Liver (tissue), 9 donors: Measurements from ENCODE around the gene PRR20G. TPM values are rescaled to one million over a fixed set of nuclear protein-coding genes. Genes with fewer than 3 reads are reported as not detected.

Experiments
- DNase-seq: peaks from one replicate; pipeline ENCODE4 v3.0.0-alpha.2; 2017; ENCODE audit warnings: low spot score
- H3K27ac ChIP-seq, 2 donors: one replicate each; pipeline ENCODE4 v1.7.0; 2013; ENCODE audit warnings: inconsistent platforms in 2 of 2, low read length in 2 of 2, control low read depth in 1 of 2, low read depth in 1 of 2, mild to moderate bottlenecking in 1 of 2
- H3K27me3 ChIP-seq, 4 donors: one replicate each; pipeline versions ENCODE4 v1.6.1 to v1.7.0; 2013; ENCODE audit warnings: low read length in 3 of 4, inconsistent platforms in 1 of 4, mild to moderate bottlenecking in 1 of 4, moderate library complexity in 1 of 4; ENCODE audit not compliant: control insufficient read depth in 4 of 4, insufficient read depth in 4 of 4
- H3K36me3 ChIP-seq, 4 donors: one replicate each; pipeline versions ENCODE4 v1.6.1 to v1.7.0; 2013; ENCODE audit warnings: low read length in 3 of 4, mild to moderate bottlenecking in 3 of 4, low read depth in 1 of 4, moderate library complexity in 1 of 4; ENCODE audit not compliant: control insufficient read depth in 4 of 4, insufficient read depth in 3 of 4
- H3K4me1 ChIP-seq, 4 donors: one replicate each; pipeline versions ENCODE4 v1.6.1 to v1.7.0; 2013; ENCODE audit warnings: low read length in 3 of 4, mild to moderate bottlenecking in 3 of 4, moderate library complexity in 1 of 4; ENCODE audit not compliant: control insufficient read depth in 4 of 4, insufficient read depth in 4 of 4
- H3K4me3 ChIP-seq, 3 donors: one replicate each; pipeline versions ENCODE4 v1.6.1 to v1.7.0; 2013; ENCODE audit warnings: low read length in 3 of 3, control low read depth in 1 of 3, low read depth in 1 of 3, mild to moderate bottlenecking in 1 of 3
- H3K9ac ChIP-seq, 2 donors: one replicate each; pipeline ENCODE4 v1.7.0; 2013; ENCODE audit warnings: low read length in 2 of 2, mild to moderate bottlenecking in 2 of 2, moderate library complexity in 2 of 2, control low read depth in 1 of 2, low read depth in 1 of 2
- H3K9me3 ChIP-seq, 4 donors: one replicate each; pipeline versions ENCODE4 v1.6.1 to v1.7.0; 2013; ENCODE audit warnings: low read length in 3 of 4; ENCODE audit not compliant: control insufficient read depth in 4 of 4
- ATF3 ChIP-seq: IDR thresholded peaks from 2 replicates; pipeline ENCODE4 v1.6.1; 2016; ENCODE audit warnings: antibody characterized with exemption
- FOXA1 ChIP-seq: IDR thresholded peaks from 2 replicates; pipeline ENCODE4 v1.6.1; 2016; ENCODE audit warnings: antibody characterized with exemption
- FOXA2 ChIP-seq: IDR thresholded peaks from 2 replicates; pipeline ENCODE4 v1.6.1; 2016; ENCODE audit warnings: antibody characterized with exemption
- GABPA ChIP-seq, 2 donors: IDR thresholded peaks in 1 of 2; conservative IDR thresholded peaks in 1 of 2; 2 replicates each; pipeline ENCODE4 v1.6.1; 2016; ENCODE audit warnings: antibody characterized with exemption in 2 of 2, mild to moderate bottlenecking in 1 of 2, moderate library complexity in 1 of 2
- HNF4A ChIP-seq, 2 donors: conservative IDR thresholded peaks; 2 replicates each; pipeline ENCODE4 v1.6.1; 2016; ENCODE audit warnings: antibody characterized with exemption in 2 of 2, mild to moderate bottlenecking in 2 of 2
- HNF4G ChIP-seq: IDR thresholded peaks from 2 replicates; pipeline ENCODE4 v1.6.1; 2016; ENCODE audit warnings: antibody characterized with exemption
- JUND ChIP-seq, 2 donors: IDR thresholded peaks; 2 replicates each; pipeline ENCODE4 v1.6.1; 2016; ENCODE audit warnings: antibody characterized with exemption in 2 of 2
- NR2F2 ChIP-seq: IDR thresholded peaks from 2 replicates; pipeline ENCODE4 v1.6.1; 2016; ENCODE audit warnings: antibody characterized with exemption
- RAD21 ChIP-seq, 2 donors: IDR thresholded peaks; 2 replicates each; pipeline ENCODE4 v1.6.1; 2016; ENCODE audit warnings: antibody characterized with exemption in 2 of 2, mild to moderate bottlenecking in 2 of 2
- REST ChIP-seq: IDR thresholded peaks from 2 replicates; pipeline ENCODE4 v1.6.1; 2016; ENCODE audit warnings: antibody characterized with exemption, mild to moderate bottlenecking
- RXRA ChIP-seq, 2 donors: IDR thresholded peaks; 2 replicates each; pipeline ENCODE4 v1.6.1; 2017 to 2018; ENCODE audit warnings: antibody characterized with exemption in 2 of 2, mild to moderate bottlenecking in 1 of 2
- TAF1 ChIP-seq: conservative IDR thresholded peaks from 2 replicates; pipeline ENCODE4 v1.6.1; 2016; ENCODE audit warnings: antibody characterized with exemption, mild to moderate bottlenecking
- ZBTB33 ChIP-seq: IDR thresholded peaks from 2 replicates; pipeline ENCODE4 v1.6.1; 2016; ENCODE audit warnings: antibody characterized with exemption
- WGBS: extraction: QIAGEN DNeasy Blood & Tissue Kit; methylation state at CpG from one replicate; pipeline ENCODE4 v1.1.7; 2013; 5-methylcytosine and 5-hydroxymethylcytosine counted together
- polyA plus RNA-seq, 2 donors: library from polyadenylated mRNA; stranded (reverse) in 1 of 2; unstranded in 1 of 2; fragments of 200-250 nt in 1 of 2; fragments of >200 nt in 1 of 2; fragmentation: Nextera tagmentation in 1 of 2; extraction: Ambion mirVana in 1 of 2; gene quantifications; one replicate each; pipeline versions ENCODE4 v1.2.1 to v1.2.3, GENCODE V29; 2013 to 2015
- total RNA-seq, 2 donors: library from RNA; depleted of rRNA; stranded (reverse); fragments of >200 nt; gene quantifications; one replicate each; pipeline ENCODE4 v1.2.3, GENCODE V29; 2014
- TF ChIP-seq, protein P1 (sequence below): fragments of 150-350 bp; IDR thresholded peaks from 2 replicates; pipeline ENCODE4 v1.5.1; 2017; ENCODE audit warnings: improper control_type of control experiment, low read depth, low read length; ENCODE audit not compliant: missing input control
- TF ChIP-seq, protein P2 (sequence below): IDR thresholded peaks from 2 replicates; pipeline ENCODE4 v1.6.1; 2016; ENCODE audit warnings: antibody characterized with exemption
- donor health status: healthy.
- donor health status: healthy.
- donor health status: healthy.
- donor health status: healthy.
- donor health status: healthy.

PRR20G gene
- total and polyA plus RNA-seq, 4 donors, result not detected

GRCh38 chr3:127306361-127307111 is 18.7 kb upstream of the PRR20G start:
- H3K4me1 ChIP-seq, result no peaks in the 10 kb centered on the region
- no peaks in the 10 kb centered on the region for H3K9me3 ChIP-seq
- no peak overlapping the region for H3K27ac ChIP-seq
- no peaks in the 10 kb centered on the region for H3K27me3 ChIP-seq
- H3K36me3 ChIP-seq, result no peaks in the 10 kb centered on the region
- TF ChIP-seq JUND (IDR thresholded peaks at IDR 0.05) (no peak), HNF4G (no peak), ZBTB33 (no peak)
- TF ChIP-seq, protein P1, sequence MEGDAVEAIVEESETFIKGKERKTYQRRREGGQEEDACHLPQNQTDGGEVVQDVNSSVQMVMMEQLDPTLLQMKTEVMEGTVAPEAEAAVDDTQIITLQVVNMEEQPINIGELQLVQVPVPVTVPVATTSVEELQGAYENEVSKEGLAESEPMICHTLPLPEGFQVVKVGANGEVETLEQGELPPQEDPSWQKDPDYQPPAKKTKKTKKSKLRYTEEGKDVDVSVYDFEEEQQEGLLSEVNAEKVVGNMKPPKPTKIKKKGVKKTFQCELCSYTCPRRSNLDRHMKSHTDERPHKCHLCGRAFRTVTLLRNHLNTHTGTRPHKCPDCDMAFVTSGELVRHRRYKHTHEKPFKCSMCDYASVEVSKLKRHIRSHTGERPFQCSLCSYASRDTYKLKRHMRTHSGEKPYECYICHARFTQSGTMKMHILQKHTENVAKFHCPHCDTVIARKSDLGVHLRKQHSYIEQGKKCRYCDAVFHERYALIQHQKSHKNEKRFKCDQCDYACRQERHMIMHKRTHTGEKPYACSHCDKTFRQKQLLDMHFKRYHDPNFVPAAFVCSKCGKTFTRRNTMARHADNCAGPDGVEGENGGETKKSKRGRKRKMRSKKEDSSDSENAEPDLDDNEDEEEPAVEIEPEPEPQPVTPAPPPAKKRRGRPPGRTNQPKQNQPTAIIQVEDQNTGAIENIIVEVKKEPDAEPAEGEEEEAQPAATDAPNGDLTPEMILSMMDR, result no peak
- no peak for DNase-seq
- H3K9ac ChIP-seq, result no peak overlapping the region
- WGBS, result 79% methylated on average over 18 of the region's 18 CpGs
- H3K4me3 ChIP-seq, result no peak overlapping the region

DNA sequence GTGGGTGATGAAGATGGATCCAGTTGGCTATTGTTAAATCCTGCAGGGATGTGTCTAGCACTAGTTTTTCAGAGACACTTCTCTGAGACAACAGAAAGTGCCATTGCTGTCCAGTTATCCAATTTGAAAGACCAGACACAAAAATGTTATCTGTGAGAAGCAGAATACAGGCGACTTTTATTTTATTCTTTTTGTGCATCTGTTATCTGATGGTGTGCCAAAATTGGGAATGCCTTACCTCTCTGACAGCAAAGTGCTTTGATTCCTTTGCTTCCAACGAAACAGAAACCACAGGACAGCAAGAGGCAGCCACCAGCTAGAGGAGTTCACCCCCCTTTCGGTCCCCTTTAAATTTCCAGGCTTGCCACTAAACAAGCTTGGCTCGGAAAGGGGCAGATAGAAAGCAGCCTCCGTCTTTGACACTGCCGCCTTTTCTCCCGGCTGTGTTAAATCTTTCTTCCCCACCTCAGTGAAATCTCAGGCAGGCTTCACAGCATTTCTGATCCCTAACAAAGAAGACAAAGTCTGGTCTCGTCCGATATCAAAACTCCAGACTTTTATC is 17.7 kb upstream of the PRR20G start:
- Histone ChIP-seq H3K4me1 (no peaks in the 10 kb centered on the region), H3K9me3 (no peaks in the 10 kb centered on the region), H3K4me3 (no peak overlapping the region), H3K27me3 (peaks cover 0 to 2% (median 0%) of the 10 kb centered on the region in 4 donors), H3K27ac (no peak overlapping the region), H3K9ac (no peak overlapping the region), H3K36me3 (no peaks in the 10 kb centered on the region)
- DNase-seq, result no peak
- no peak for TF ChIP-seq FOXA2
- no peak for TF ChIP-seq HNF4G
- no peak for TF ChIP-seq ATF3
- 63% methylated on average over 9 of the region's 9 CpGs for WGBS

GRCh38 chr3:127304121-127304744 is 16.4 kb upstream of the PRR20G start:
- Histone ChIP-seq H3K27ac (no peak overlapping the region), H3K36me3 (no peaks in the 10 kb centered on the region), H3K4me1 (no peaks in the 10 kb centered on the region), H3K9me3 (no peaks in the 10 kb centered on the region), H3K9ac (no peak overlapping the region), H3K4me3 (no peak overlapping the region), H3K27me3 (peaks cover 0 to 2% (median 0%) of the 10 kb centered on the region in 4 donors)
- TF ChIP-seq NR2F2 (no peak), TAF1 (no peak), FOXA2 (no peak), FOXA1 (no peak), RAD21 (IDR thresholded peaks at IDR 0.05) (no peak), ZBTB33 (no peak), RXRA (IDR thresholded peaks at IDR 0.05) (no peak), HNF4A (conservative IDR thresholded peaks at IDR 0.05) (no peak), REST (no peak), GABPA (IDR thresholded peaks at IDR 0.05 in 1 of 2, conservative IDR thresholded peaks at IDR 0.05 in 1 of 2) (no peak)
- TF ChIP-seq, protein P2, sequence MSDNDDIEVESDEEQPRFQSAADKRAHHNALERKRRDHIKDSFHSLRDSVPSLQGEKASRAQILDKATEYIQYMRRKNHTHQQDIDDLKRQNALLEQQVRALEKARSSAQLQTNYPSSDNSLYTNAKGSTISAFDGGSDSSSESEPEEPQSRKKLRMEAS, result no peak
- 70% methylated on average over 25 of the region's 25 CpGs for WGBS
- no peak for DNase-seq
